Suppressor macrophage (primary cell): ENCODE data around the gene C19orf53.

Experiments used
- DNase-seq, 4 experiments: peaks; one replicate each; pipeline ENCODE4 v3.0.0-alpha.2; 2020 to 2022

Gene C19orf53

GRCh38 chr19:13827656-13828055 is 53.4 kb downstream of the C19orf53 start:
- DNase-seq: no peak
